CMK (cell line): ENCODE measurements around the gene LDLR.

ENCODE experiments used
- DNase-seq: peaks from one replicate; pipeline ENCODE4 v3.0.0-alpha.2; 2010; ENCODE audit warnings: low read depth

LDLR gene

GRCh38 chr19:11089254-11090013 lies at the start of gene LDLR:
TSS of gene LDLR (plus strand) at chr19:11089463. CDS start at chr19:11089549, 86 bp downstream.
- peak; percentile 64 for DNase-seq

GRCh38 chr19:11041194-11041593 lies 48.1 kb upstream of the LDLR start:
- no peak for DNase-seq

- no peak for DNase-seq
Observed at GRCh38 chr19:11041966-11042627, 47.2 kb upstream of the LDLR start.

- DNase-seq = no peak
Observed at GRCh38 chr19:11044431-11044830, 44.8 kb upstream of the LDLR start.

GRCh38 chr19:11045536-11045935 lies 43.7 kb upstream of the LDLR start:
- no peak for DNase-seq

GRCh38 chr19:11046605-11047354 lies 42.5 kb upstream of the LDLR start:
- no peak for DNase-seq

- no peak for DNase-seq
Observed at GRCh38 chr19:11047866-11048265, 41.4 kb upstream of the LDLR start.

- DNase-seq = no peak
Observed at GRCh38 chr19:11050323-11051114, 38.7 kb upstream of the LDLR start.

- no peak for DNase-seq
Observed at GRCh38 chr19:11053817-11054195, 35.5 kb upstream of the LDLR start.

GRCh38 chr19:11054200-11054599 lies 35.1 kb upstream of the LDLR start:
- no peak for DNase-seq

GRCh38 chr19:11054628-11055027 lies 34.6 kb upstream of the LDLR start:
- DNase-seq = no peak

- no peak for DNase-seq
Observed at GRCh38 chr19:11058246-11059030, 30.8 kb upstream of the LDLR start.

- DNase-seq = no peak
Observed at GRCh38 chr19:11059511-11060358, 29.5 kb upstream of the LDLR start.

- no peak for DNase-seq
Observed at GRCh38 chr19:11061952-11062351, 27.3 kb upstream of the LDLR start.

GRCh38 chr19:11063434-11063833 lies 25.8 kb upstream of the LDLR start:
- no peak for DNase-seq

GRCh38 chr19:11064831-11065303 lies 24.4 kb upstream of the LDLR start:
- DNase-seq = peak; percentile 22

GRCh38 chr19:11066326-11066725 lies 22.9 kb upstream of the LDLR start:
- no peak for DNase-seq

- no peak for DNase-seq
Observed at GRCh38 chr19:11067356-11068113, 21.7 kb upstream of the LDLR start.

- DNase-seq = no peak
Observed at GRCh38 chr19:11069561-11069960, 19.7 kb upstream of the LDLR start.
